ENCODE data around the gene AGTPBP1.

DNA sequence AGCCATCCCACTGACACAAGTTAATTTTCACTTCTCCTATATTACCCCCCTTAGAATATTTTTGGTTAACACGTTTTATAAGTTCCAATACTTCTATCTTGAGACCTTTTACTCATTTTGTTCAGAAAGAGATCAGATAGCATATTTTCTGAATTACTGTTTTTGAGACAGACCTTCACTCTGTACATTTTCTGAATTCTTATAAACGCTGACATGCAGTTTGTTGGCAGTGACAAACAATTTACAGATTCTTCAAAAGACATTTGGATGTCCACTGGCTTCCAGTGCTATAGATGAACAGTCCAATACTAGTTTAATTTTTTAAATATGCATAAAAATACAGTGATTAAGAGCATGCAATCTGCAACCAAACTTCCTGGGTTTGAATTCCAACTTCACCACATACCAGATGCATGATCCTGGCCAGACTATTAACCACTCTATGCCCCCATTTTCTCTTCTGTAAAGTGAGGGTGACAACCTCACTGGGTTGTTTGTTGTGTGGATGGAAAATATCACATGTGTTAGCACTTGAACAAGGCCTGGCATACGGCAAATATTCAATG lies 142.1 kb downstream of the AGTPBP1 start:
- TF ChIP-seq ZNF114 (CRISPR knock-in tag; IDR thresholded peaks at IDR 0.05) (no peak), POLR2AphosphoS5 (IDR thresholded peaks at IDR 0.05; ENCODE audit: low read depth) (no peak), EZH2 (IDR thresholded peaks at IDR 0.05; ENCODE audit: low read depth, unreplicated experiment) (no peak), CREB1 (CRISPR knock-in tag; IDR thresholded peaks at IDR 0.05; ENCODE audit: low read depth) (no peak), STAT1 (IDR thresholded peaks at IDR 0.05; ENCODE audit: unreplicated experiment) (no peak), EZH2phosphoT487 (IDR thresholded peaks at IDR 0.05; ENCODE audit: unreplicated experiment) (no peak), JUNB (IDR thresholded peaks at IDR 0.05; ENCODE audit: unreplicated experiment) (no peak), ZNF331 (CRISPR knock-in tag; IDR thresholded peaks at IDR 0.05; ENCODE audit: low read depth) (no peak), NANOG (IDR thresholded peaks at IDR 0.05; ENCODE audit: borderline replicate concordance) (no peak)
- TF ChIP-seq, protein P1, sequence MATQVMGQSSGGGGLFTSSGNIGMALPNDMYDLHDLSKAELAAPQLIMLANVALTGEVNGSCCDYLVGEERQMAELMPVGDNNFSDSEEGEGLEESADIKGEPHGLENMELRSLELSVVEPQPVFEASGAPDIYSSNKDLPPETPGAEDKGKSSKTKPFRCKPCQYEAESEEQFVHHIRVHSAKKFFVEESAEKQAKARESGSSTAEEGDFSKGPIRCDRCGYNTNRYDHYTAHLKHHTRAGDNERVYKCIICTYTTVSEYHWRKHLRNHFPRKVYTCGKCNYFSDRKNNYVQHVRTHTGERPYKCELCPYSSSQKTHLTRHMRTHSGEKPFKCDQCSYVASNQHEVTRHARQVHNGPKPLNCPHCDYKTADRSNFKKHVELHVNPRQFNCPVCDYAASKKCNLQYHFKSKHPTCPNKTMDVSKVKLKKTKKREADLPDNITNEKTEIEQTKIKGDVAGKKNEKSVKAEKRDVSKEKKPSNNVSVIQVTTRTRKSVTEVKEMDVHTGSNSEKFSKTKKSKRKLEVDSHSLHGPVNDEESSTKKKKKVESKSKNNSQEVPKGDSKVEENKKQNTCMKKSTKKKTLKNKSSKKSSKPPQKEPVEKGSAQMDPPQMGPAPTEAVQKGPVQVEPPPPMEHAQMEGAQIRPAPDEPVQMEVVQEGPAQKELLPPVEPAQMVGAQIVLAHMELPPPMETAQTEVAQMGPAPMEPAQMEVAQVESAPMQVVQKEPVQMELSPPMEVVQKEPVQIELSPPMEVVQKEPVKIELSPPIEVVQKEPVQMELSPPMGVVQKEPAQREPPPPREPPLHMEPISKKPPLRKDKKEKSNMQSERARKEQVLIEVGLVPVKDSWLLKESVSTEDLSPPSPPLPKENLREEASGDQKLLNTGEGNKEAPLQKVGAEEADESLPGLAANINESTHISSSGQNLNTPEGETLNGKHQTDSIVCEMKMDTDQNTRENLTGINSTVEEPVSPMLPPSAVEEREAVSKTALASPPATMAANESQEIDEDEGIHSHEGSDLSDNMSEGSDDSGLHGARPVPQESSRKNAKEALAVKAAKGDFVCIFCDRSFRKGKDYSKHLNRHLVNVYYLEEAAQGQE (IDR thresholded peaks at IDR 0.05; ENCODE audit: unreplicated experiment): no peak
- TF ChIP-seq, protein P2, sequence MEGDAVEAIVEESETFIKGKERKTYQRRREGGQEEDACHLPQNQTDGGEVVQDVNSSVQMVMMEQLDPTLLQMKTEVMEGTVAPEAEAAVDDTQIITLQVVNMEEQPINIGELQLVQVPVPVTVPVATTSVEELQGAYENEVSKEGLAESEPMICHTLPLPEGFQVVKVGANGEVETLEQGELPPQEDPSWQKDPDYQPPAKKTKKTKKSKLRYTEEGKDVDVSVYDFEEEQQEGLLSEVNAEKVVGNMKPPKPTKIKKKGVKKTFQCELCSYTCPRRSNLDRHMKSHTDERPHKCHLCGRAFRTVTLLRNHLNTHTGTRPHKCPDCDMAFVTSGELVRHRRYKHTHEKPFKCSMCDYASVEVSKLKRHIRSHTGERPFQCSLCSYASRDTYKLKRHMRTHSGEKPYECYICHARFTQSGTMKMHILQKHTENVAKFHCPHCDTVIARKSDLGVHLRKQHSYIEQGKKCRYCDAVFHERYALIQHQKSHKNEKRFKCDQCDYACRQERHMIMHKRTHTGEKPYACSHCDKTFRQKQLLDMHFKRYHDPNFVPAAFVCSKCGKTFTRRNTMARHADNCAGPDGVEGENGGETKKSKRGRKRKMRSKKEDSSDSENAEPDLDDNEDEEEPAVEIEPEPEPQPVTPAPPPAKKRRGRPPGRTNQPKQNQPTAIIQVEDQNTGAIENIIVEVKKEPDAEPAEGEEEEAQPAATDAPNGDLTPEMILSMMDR (conservative IDR thresholded peaks at IDR 0.05; ENCODE audit: low read depth in 2 of 2): no peak
- TF ChIP-seq, protein P3, sequence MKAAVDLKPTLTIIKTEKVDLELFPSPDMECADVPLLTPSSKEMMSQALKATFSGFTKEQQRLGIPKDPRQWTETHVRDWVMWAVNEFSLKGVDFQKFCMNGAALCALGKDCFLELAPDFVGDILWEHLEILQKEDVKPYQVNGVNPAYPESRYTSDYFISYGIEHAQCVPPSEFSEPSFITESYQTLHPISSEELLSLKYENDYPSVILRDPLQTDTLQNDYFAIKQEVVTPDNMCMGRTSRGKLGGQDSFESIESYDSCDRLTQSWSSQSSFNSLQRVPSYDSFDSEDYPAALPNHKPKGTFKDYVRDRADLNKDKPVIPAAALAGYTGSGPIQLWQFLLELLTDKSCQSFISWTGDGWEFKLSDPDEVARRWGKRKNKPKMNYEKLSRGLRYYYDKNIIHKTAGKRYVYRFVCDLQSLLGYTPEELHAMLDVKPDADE (IDR thresholded peaks at IDR 0.05): no peak
